ENCODE measurements around the gene SCYL3.
A peak's percentile ranks its signal among the peaks of the same experiment; 100 is the strongest.

The SCYL3 gene

GRCh38 chr1:169899519-169900217, 6.0 kb upstream of the SCYL3 start:
- no peak for DNase-seq (ENCODE audit: low spot score)

GRCh38 chr1:169896013-169896412, 2.3 kb upstream of the SCYL3 start:
- DNase-seq (ENCODE audit: low spot score), result no peak

- no peak for DNase-seq (ENCODE audit: low spot score)
Measured at GRCh38 chr1:169894424-169895145, 889 bp upstream of the SCYL3 start.

GRCh38 chr1:169892927-169893644, 610 bp downstream of the SCYL3 start:
- peak; percentile 4 for DNase-seq (ENCODE audit: low spot score)

GRCh38 chr1:169892176-169892926, 1.3 kb downstream of the SCYL3 start:
- no peak for DNase-seq (ENCODE audit: low spot score)

GRCh38 chr1:169891539-169891885, 2.2 kb downstream of the SCYL3 start:
- no peak for DNase-seq (ENCODE audit: low spot score)

- peak; percentile 52 for DNase-seq (ENCODE audit: low spot score)
Measured at GRCh38 chr1:169890761-169891538, 2.7 kb downstream of the SCYL3 start.

- no peak for DNase-seq (ENCODE audit: low spot score)
Measured at GRCh38 chr1:169889871-169890270, 3.8 kb downstream of the SCYL3 start.

GRCh38 chr1:169886931-169887330, 6.8 kb downstream of the SCYL3 start:
- no peak for DNase-seq (ENCODE audit: low spot score)

GRCh38 chr1:169886422-169886821, 7.3 kb downstream of the SCYL3 start:
- DNase-seq (ENCODE audit: low spot score), result peak; percentile 15

GRCh38 chr1:169885207-169885606, 8.5 kb downstream of the SCYL3 start:
- no peak for DNase-seq (ENCODE audit: low spot score)

- DNase-seq (ENCODE audit: low spot score), result no peak
Measured at GRCh38 chr1:169884634-169885033, 9.1 kb downstream of the SCYL3 start.

GRCh38 chr1:169882039-169882511, 11.6 kb downstream of the SCYL3 start:
- DNase-seq (ENCODE audit: low spot score), result no peak

- no peak for DNase-seq (ENCODE audit: low spot score)
Measured at GRCh38 chr1:169879034-169879840, 14.5 kb downstream of the SCYL3 start.

GRCh38 chr1:169878498-169878897, 15.2 kb downstream of the SCYL3 start:
- no peak for DNase-seq (ENCODE audit: low spot score)

- DNase-seq (ENCODE audit: low spot score), result no peak
Measured at GRCh38 chr1:169877800-169878491, 15.8 kb downstream of the SCYL3 start.

- no peak for DNase-seq (ENCODE audit: low spot score)
Measured at GRCh38 chr1:169874229-169874628, 19.5 kb downstream of the SCYL3 start.

GRCh38 chr1:169873582-169874199, 20.0 kb downstream of the SCYL3 start:
- DNase-seq (ENCODE audit: low spot score), result no peak

- DNase-seq (ENCODE audit: low spot score), result no peak
Measured at GRCh38 chr1:169872906-169873305, 20.8 kb downstream of the SCYL3 start.

Measured in LoVo (cell line).